ENCODE results near the gene TWSG1.

TWSG1 gene

DNA sequence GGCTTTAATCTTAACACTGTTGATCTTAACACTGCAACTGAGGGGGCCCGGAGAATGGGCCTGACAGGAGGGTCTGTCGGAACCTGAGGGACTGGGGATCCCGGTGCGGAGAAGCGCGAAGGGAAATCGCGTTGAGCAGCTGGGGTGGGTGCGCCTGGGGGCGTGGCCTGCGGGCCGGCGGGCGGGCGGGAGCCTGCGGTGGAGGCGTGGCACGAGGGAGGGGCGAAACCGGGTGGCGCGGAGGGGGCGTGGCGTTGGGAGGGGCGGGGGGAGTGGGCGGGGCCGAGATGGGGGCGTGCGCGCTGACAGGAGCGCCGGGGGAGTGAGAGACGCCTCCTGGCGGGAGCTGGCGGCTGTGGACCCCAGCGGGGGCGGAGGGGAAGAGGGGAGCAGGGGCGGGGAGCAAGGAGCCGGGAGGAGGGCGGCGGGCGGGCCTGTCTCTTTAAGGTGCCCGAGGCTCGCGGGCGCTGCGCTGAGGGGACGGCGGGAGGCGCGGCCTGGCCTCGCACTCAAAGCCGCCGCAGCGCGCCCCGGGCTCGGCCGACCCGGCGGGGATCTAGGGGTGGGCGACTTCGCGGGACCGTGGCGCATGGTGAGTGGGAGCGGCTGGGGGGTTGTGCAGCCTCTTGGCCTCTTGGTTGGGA, at the start of gene TWSG1:
Gene TWSG1, plus strand, starts transcription at position 445 of the 644 bp plus-strand sequence. CDS start 2,457 bp downstream, outside the sequence.
- DNase-seq: peak; percentile 33 to 96 (median 89)

DNA sequence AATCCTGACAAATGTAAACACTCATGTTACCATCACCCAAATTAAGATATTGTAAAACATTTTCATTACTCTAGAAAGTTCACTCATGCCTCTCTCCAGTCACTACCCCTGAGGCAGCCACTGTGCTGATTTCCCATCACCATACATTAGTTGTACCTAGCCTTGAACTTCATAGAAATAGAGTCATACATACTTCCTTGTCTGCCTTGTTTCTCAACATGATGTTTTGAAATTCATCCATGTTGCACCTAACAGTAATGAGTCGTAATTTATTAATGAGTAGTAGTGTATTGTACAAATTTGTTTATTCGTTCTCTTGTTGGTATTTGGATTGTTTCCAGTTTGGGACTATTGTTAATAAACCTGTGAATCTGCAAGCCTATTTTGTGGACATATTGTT, 49.0 kb upstream of the TWSG1 start:
- no peak for DNase-seq

DNA sequence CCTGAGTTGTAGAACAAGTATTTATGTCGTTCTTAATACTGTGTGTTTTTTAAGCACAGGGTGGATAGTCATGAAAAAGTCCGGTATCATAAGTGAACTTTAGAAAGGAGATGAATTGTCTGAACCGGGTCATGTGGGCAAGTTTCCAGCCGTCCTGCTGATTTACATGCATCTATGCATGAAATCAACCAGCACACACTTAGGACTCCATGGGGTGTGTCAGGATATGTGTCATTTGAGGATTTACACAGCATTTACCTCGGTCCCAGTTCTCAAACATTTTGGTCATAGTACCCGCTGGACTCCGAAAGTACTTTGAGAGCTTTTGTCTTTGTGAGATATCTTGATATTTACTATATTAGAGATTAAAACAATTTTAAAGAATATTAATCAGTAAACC, 47.5 kb upstream of the TWSG1 start:
- no peak for DNase-seq

DNA sequence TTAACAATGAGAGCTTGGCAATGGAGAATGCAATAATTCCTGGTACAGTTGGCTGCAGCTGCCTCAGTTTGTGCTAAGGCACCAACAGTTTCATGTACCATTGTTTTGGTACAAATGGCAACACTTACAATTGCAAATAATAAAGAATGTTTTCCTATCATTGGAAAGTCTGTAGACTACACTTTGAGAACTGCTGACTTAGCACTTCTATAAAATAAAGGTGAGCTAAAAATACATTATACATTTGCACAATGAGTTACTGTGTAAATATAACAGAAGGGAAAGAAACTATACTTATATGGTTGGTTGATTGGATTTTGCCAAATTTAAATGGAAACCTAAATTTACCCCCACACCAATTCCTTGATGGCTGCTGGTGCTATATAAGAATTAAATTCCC, 44.9 kb upstream of the TWSG1 start:
- no peak for DNase-seq

DNA sequence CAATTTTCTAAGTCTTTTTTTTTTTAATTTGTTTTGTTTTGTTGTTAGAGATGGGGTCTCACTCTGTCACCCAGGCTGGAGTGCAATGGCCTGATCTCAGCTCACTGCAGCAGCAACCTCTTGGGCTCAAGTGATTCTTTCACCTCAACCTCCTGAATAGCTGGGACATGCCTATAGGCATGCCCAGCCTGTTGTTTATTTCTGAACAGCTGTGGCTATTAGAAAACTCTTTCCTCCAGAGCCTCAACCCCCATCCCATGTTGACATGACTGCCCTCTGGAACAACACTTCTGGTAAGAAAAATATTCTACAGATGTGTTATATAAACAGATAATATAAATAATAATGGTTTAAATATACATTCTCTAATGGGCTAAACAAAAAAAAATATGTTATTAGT, 44.4 kb upstream of the TWSG1 start:
- DNase-seq: no peak

DNA sequence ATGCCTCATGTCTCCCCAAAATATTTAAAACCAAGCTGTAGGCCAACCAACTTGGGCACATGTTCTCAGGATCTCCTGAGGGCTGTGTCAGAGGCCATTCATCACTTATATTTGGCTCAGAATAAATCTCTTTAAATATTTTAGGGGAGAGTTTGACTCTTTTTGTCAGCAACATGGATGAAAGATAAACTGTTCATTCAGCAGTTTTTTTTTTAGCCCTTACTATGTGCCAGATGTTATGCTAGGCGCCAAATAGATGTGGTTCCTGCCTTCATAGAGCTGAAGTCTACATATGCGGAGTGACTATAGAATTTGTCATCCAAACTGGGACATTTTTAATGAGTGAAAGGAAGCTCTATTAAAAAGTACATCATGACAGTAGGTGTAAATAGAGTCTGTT, 42.5 kb upstream of the TWSG1 start:
- DNase-seq: no peak

DNA sequence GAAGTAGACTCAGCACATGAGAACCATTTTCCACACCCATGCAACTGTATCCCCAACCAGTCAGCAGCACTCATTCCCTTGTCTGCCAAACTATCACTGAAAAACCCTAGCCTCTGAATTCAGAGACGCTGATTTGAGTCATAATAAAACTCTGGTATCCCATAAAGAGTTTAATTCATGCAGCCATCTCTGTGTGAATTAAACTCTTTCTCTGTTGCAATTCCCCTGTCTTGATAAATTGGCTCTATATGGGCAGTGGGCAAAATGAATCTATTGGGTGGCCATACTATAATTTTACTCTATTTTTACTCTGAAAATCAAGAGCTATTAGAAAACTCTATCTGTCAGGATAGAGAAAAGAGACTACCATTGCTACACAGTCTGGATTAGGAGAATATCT, 40.6 kb upstream of the TWSG1 start:
- no peak for DNase-seq

DNA sequence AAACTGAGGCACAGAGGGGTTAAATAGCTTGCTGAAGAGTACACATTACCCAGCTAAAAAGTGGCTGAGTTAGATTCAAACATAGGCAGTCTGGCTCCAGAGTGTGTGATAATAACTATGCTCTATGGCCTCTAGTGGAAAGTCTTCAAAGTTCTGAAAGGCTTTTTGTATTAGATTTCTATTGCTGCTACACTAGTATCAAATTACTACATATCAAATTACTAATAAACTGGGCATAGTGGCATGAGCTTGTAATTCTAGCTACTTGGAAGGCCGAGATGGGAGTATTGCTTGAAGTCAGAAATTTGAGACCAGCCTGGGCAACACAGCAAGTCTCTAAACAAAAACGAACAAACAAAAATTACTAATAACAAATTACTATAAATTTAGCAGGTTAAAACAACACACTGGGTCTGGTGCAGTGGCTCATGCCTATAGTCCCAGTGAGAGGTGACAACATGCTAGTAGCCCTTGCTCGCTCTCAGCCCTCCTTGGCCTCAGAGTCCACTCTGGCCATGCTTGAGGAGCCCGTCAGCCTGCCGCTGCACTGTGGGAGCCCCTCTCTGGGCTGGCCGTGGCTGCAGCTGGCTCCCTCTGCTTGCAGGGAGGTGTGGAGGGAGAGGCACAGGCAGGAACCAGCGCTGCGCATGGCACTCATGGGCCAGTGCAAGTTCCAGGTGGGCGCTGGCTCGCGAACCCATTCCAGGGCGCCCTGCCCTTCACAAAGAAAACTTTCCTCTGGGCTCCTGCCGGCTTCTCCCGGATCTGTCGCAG, 38.2 kb upstream of the TWSG1 start:
- no peak for DNase-seq

DNA sequence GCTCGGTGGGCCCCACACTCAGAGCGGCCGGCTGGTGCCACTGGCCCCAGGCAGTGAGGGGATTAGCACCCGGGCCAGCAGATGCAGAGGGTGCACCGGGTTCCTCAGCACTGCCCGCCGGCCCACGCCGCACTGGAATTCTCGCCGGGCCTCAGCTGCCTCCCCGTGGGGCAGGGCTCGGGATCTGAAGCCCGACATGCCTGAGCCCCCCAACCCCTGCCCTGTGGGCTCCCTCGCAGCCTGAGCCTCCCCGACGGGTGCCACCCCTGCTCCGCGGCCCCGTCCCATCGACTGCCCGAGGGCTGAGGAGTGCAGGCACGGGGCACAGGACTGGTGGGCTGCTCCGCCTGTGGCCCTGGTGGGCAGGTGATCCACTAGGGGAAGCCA, 37.6 kb upstream of the TWSG1 start:
- no peak for DNase-seq

DNA sequence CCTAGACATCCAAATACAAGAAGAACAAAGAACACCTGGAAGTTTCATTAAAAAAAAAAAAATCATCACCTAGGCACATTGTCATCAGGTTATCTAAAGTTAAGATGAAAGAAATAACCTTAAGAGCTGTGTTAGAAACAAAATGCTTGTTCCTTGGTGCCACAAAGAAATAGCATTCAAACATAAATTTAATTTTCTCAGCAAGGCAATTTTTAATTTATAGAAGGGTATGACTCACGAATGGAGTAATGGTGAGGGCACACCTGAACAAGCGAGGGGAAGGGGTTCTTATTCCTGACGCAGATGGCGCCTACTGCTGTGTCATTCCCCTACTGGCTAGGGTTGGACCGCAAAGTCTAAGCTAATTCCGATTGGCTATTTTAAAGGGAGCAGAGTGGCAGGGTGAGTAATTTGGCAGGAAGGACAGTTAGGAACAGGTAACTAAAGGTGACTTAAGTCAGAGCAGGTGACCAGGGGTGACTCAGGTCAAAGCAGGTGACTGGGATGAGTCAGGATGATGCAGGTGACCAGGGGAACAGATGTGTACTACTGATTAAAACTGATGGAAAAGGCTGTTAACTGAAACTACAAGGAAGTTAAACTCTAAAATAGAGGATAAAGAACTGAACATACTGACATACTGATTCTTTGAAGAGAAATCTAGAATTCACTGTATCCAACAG, 30.0 kb upstream of the TWSG1 start:
- no peak for DNase-seq

DNA sequence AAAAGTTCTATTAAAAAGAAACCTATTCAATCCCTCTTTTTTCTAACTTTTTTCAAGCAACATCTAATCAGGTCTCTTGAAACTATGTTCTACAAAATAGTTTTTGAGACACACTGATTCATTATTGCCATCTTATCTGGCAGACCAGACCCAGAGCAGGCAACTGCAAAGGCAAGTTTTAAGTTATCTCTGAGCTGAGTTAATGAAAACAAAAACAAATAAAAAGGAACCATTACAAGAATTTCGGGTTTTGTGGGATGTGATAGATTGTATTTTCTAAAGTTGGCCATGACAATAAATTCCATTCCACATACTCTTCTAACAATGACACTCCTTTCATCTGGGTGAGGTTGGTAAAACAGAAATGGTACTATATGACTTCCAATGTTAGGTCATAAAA, 15.2 kb upstream of the TWSG1 start:
- DNase-seq: no peak

DNA sequence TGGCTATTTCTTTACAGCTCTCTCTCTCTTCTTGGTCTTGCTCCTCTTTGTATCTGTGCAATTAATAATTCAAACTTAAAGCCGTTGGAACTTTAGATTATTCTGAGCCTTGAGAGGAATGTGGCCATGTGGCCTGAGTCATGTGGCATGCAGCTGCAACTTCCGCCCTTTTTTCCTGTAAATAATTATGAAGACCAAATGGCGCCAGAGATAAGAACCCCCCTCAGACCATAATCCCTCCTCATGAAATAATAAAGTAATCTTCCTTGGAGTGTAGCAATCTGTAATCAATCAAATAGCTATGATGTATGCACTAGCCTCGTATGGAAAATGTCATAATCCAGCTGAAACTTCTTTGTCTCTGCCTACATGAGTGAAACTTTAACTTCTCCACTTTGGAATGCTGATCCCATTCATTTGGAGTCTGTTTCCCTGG, 13.5 kb upstream of the TWSG1 start:
- DNase-seq: no peak

DNA sequence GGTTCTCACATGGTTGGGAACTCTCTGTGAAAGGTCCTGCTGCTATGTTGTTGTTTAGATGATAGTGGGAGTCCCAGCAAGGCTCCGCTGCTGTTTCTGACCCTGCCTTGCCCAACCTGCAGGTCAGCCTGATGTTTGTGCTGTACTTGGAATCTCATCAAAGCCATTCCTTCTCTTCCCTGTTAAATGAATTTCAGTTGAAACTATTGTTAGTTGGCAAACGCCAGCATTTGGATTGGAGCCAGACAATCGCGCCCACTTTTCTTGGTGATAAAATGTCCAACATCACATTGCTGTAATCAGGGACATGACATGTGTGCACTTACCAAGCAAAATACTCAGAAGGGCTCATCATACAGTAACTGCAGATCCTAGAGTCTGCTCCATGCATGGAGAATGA, 12.8 kb upstream of the TWSG1 start:
- no peak for DNase-seq

DNA sequence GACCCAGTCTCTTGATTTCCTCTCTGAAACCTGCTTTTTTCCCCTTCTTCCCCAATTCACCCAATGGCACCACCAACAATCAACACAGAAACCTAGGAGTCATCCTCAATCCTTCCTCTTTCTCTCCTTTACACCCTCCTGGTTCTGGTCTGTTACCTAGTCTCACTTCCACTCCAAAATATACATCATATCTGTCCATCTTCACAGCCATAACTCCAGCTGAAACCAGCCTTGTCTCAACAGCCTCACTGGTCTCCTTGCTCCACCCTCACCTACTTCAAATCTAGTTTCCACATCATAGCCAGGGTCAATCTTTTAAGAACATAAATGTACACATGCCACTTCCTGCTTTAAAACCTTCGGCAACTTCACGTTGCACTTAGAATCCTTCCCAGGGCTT, 11.8 kb upstream of the TWSG1 start:
- DNase-seq: no peak

DNA sequence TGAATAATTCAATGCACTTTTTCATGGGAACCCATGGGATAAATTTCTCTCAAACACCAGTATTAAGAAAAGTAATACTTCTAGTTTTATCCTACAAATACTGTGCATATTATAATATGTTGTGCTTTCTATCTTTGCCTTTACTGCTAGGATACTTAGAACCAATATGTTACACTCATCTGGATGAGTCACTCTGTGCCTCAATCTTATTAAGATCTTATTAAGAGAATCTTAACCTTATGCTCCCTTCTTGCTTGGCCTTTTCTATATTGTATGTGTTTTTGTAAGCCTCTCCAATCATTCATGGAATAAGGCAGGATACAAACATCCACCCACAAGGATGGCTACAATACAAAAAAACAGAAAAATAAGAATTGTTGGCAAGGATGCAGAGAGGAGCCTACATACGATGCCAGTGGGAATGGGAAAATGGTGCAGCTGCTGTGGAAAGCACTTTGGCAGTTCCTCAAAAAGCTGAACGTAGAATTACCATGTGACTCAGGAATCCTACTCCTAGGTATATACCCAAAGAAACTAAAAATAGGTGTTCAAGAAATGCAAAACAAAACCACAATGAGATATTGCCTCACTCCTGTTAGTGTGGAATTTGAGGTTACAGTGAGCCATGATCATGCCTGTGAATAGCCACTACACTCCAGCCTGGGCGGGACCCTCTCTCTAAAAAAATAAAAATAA, 10.7 kb upstream of the TWSG1 start:
- DNase-seq: no peak

DNA sequence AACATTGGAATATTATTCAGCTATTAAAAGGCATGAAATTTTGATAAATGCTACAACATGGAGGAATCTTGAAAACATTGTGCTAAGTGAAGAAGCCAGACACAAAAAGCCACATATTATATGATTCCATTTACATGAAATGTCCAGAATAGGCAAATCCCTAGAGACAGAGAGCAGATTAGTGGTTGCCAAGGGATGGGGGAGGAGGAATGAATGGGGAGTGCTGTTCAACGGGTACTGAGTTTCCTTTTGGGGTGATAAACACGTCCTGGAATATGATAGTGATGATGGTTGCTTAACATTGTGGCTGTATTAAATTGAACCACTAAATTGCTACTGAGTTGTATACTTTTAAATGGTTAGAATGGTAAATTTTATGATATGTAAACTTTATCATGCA, 8.9 kb upstream of the TWSG1 start:
- DNase-seq: no peak

DNA sequence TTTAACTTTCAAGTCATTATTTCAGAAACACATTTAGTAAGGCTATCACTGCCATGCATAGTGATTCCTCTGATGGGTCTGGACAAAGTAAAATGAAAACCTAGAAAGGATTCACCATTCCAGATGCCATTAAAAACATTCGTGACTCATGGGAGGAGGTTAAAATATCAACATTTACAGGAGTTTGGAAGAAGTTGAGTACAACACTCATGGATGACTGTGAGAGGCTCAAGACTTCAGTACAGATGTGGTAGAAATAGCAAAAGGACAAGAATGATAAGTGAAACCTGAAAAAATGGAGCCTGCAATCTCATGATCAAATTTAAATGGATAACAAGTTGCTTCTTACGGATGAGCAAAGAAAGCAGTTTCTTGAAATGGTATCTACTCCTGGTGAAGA, 5.8 kb upstream of the TWSG1 start:
- DNase-seq: no peak

DNA sequence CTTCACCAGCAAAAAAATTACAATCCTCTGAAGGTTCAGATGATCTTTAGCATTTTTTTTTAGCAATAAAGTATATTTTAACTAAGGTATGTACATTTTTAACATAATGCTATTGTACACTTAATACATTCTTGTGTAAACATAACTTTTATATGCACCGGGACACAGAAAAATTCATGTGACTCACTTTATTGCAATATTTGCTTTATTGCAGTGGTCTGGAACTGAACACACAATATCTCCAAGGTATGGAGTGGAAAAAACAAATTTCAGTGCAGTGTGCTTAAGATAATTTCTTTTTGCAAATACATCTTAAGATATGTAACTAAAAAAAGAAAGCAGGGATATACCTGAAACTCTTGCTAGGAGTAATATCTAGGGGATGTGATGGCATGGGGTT, 5.1 kb upstream of the TWSG1 start:
- DNase-seq: no peak

DNA sequence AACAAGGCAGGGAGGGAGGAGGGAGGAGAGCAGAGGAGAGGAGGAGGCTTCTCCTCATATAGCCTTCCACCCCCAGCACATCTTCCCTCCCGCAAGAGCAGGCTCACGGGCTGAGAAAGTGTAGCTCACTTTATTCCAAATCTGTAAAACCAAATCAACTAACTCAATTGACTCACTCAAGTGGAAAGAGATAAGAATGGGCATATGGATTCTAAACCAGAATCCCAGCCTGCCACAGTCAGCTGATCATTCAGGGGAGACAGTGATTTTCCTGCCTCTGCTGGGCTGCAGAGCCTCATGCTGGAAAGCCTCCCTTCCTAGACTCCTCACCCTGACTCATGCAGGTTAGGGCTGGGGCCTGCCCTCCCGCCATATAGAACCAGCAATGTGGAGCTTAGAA, 4.2 kb upstream of the TWSG1 start:
- DNase-seq: no peak

DNA sequence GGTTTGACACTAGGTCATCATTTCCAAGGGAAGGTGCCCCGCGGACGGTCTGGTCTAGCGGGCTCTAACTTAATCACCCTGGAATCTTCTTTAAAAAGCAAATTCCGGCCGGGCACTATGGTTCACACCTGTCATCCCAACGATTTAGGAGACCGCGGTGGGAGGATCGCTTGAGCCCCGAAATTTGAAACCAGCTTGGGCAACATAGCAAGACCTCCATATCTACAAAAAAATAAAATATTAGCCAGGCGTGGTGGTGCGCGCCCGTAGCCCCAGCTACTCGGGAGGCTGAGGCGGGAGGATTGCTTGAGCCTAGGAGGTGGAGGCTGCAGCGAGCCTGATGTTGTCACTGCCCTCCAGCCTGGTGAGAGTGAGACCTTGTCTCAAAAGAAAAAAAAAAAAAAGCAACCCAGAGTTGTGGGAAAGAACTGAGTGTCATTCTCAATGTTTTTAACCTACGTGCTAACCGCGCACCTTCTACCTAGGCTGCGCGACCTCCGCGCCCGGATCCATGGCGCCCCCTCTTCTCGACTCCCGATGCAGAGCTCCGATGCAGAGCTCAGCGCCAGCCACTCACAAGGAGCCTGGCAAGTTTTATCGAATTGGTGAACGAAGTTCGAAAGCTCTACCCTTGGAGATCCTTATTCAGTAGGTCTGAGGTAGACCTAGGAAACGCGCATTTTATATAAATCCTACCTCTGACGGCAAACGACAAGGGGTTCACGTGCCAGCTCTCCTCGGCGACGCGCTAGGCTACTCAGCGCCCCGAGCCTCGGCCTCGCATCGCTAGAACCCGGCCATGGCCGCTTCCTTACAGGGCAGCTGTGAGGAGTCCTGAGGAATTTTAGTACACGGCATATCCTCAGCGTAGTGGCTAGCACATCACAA, 888 bp upstream of the TWSG1 start:
- DNase-seq: peak in 15 of 51 donors; percentile 5 to 72 (median 21)
